ENCODE data around the gene CFAP299.
"Not testable (repeated sequence)": the region's sequence is repeated elsewhere in the genome, so short reads cannot be mapped to it uniquely, and the experiment has no call there.

The CFAP299 gene

GRCh38 chr4:80311130-80311529, 24.4 kb upstream of the CFAP299 start:
- no peak overlapping the region for H3K4me3 Mint-ChIP-seq
- H3K4me1 Mint-ChIP-seq (ENCODE audit: low read depth) = no peaks in the 10 kb centered on the region
- H3K27me3 Mint-ChIP-seq = peaks cover 11% of the 10 kb centered on the region
- H3K27ac Mint-ChIP-seq = no peak overlapping the region
- H3K36me3 Mint-ChIP-seq = no peaks in the 10 kb centered on the region
- H3K9me3 Mint-ChIP-seq (ENCODE audit: low read depth) = no peaks in the 10 kb centered on the region

GRCh38 chr4:80312124-80312523, 23.4 kb upstream of the CFAP299 start:
- no peaks in the 10 kb centered on the region for H3K36me3 Mint-ChIP-seq
- H3K27ac Mint-ChIP-seq = no peak overlapping the region
- H3K4me3 Mint-ChIP-seq = no peak overlapping the region
- H3K4me1 Mint-ChIP-seq (ENCODE audit: low read depth) = no peaks in the 10 kb centered on the region
- peaks cover 11% of the 10 kb centered on the region for H3K27me3 Mint-ChIP-seq
- no peaks in the 10 kb centered on the region for H3K9me3 Mint-ChIP-seq (ENCODE audit: low read depth)

- peaks cover 4% of the 10 kb centered on the region for H3K27me3 Mint-ChIP-seq
- no peaks in the 10 kb centered on the region for H3K9me3 Mint-ChIP-seq (ENCODE audit: low read depth)
- H3K27ac Mint-ChIP-seq = no peak overlapping the region
- H3K36me3 Mint-ChIP-seq = no peaks in the 10 kb centered on the region
- no peaks in the 10 kb centered on the region for H3K4me1 Mint-ChIP-seq (ENCODE audit: low read depth)
- no peak overlapping the region for H3K4me3 Mint-ChIP-seq
Measured at GRCh38 chr4:80313627-80314026, 21.9 kb upstream of the CFAP299 start.

GRCh38 chr4:80315848-80316247, 19.7 kb upstream of the CFAP299 start:
- H3K9me3 Mint-ChIP-seq (ENCODE audit: low read depth); H3K36me3 Mint-ChIP-seq; H3K4me3 Mint-ChIP-seq; H3K4me1 Mint-ChIP-seq (ENCODE audit: low read depth); H3K27me3 Mint-ChIP-seq; H3K27ac Mint-ChIP-seq: not testable (repeated sequence)

GRCh38 chr4:80321341-80321740, 14.2 kb upstream of the CFAP299 start:
- H3K9me3 Mint-ChIP-seq (ENCODE audit: low read depth) = no peaks in the 10 kb centered on the region
- H3K36me3 Mint-ChIP-seq = no peaks in the 10 kb centered on the region
- H3K27ac Mint-ChIP-seq = no peak overlapping the region

GRCh38 chr4:80321776-80322175, 13.8 kb upstream of the CFAP299 start:
- peaks cover 3% of the 10 kb centered on the region for H3K27me3 Mint-ChIP-seq
- no peaks in the 10 kb centered on the region for H3K9me3 Mint-ChIP-seq (ENCODE audit: low read depth)
- H3K36me3 Mint-ChIP-seq = no peaks in the 10 kb centered on the region
- no peak overlapping the region for H3K4me3 Mint-ChIP-seq
- H3K27ac Mint-ChIP-seq = no peak overlapping the region
- peaks cover 4% of the 10 kb centered on the region for H3K4me1 Mint-ChIP-seq (ENCODE audit: low read depth)

More at GRCh38 chr4:80321341-80321740, 14.2 kb upstream of the CFAP299 start:
- Mint-ChIP-seq H3K4me3 (no peak overlapping the region), H3K27me3 (peaks cover 5% of the 10 kb centered on the region), H3K4me1 (ENCODE audit: low read depth) (peaks cover 4% of the 10 kb centered on the region)

GRCh38 chr4:80322716-80323115, 12.8 kb upstream of the CFAP299 start:
- Mint-ChIP-seq H3K36me3 (no peaks in the 10 kb centered on the region), H3K27me3 (peaks cover 2% of the 10 kb centered on the region), H3K4me3 (no peak overlapping the region), H3K9me3 (ENCODE audit: low read depth) (no peaks in the 10 kb centered on the region), H3K27ac (no peak overlapping the region), H3K4me1 (ENCODE audit: low read depth) (peaks cover 4% of the 10 kb centered on the region)

- no peaks in the 10 kb centered on the region for H3K9me3 Mint-ChIP-seq (ENCODE audit: low read depth)
- H3K4me1 Mint-ChIP-seq (ENCODE audit: low read depth) = peaks cover 4% of the 10 kb centered on the region
- H3K27me3 Mint-ChIP-seq = peaks cover 2% of the 10 kb centered on the region
- no peak overlapping the region for H3K4me3 Mint-ChIP-seq
- H3K36me3 Mint-ChIP-seq = no peaks in the 10 kb centered on the region
- no peak overlapping the region for H3K27ac Mint-ChIP-seq
Measured at GRCh38 chr4:80324171-80324570, 11.4 kb upstream of the CFAP299 start.

GRCh38 chr4:80331693-80332092, 3.8 kb upstream of the CFAP299 start:
- no peaks in the 10 kb centered on the region for H3K36me3 Mint-ChIP-seq
- H3K9me3 Mint-ChIP-seq (ENCODE audit: low read depth) = no peaks in the 10 kb centered on the region
- peaks cover 10% of the 10 kb centered on the region for H3K4me1 Mint-ChIP-seq (ENCODE audit: low read depth)

GRCh38 chr4:80333121-80333520, 2.4 kb upstream of the CFAP299 start:
- Mint-ChIP-seq H3K36me3 (no peaks in the 10 kb centered on the region), H3K27me3 (peaks cover 7% of the 10 kb centered on the region), H3K4me1 (ENCODE audit: low read depth) (peaks cover 10% of the 10 kb centered on the region), H3K4me3 (no peak overlapping the region), H3K27ac (no peak overlapping the region), H3K9me3 (ENCODE audit: low read depth) (no peaks in the 10 kb centered on the region)

More at GRCh38 chr4:80331693-80332092, 3.8 kb upstream of the CFAP299 start:
- H3K27me3 Mint-ChIP-seq = peaks cover 7% of the 10 kb centered on the region
- no peak overlapping the region for H3K27ac Mint-ChIP-seq
- H3K4me3 Mint-ChIP-seq = no peak overlapping the region

- Mint-ChIP-seq H3K27me3 (peaks cover 4% of the 10 kb centered on the region), H3K27ac (no peak overlapping the region), H3K36me3 (no peaks in the 10 kb centered on the region), H3K4me3 (no peak overlapping the region), H3K9me3 (ENCODE audit: low read depth) (no peaks in the 10 kb centered on the region), H3K4me1 (ENCODE audit: low read depth) (peaks cover 10% of the 10 kb centered on the region)
Measured at GRCh38 chr4:80334568-80334967, 962 bp upstream of the CFAP299 start.

- peaks cover 4% of the 10 kb centered on the region for H3K27me3 Mint-ChIP-seq
- H3K4me1 Mint-ChIP-seq (ENCODE audit: low read depth) = peaks cover 10% of the 10 kb centered on the region
- no peaks in the 10 kb centered on the region for H3K9me3 Mint-ChIP-seq (ENCODE audit: low read depth)
- H3K4me3 Mint-ChIP-seq = peak overlapping the region; percentile 91
- no peaks in the 10 kb centered on the region for H3K36me3 Mint-ChIP-seq
- H3K27ac Mint-ChIP-seq = no peak overlapping the region
Measured at GRCh38 chr4:80335226-80335553, 340 bp upstream of the CFAP299 start.

GRCh38 chr4:80336582-80336981, 1.1 kb downstream of the CFAP299 start:
- H3K4me1 Mint-ChIP-seq (ENCODE audit: low read depth) = peaks cover 10% of the 10 kb centered on the region
- H3K9me3 Mint-ChIP-seq (ENCODE audit: low read depth) = peaks cover 1% of the 10 kb centered on the region
- H3K27me3 Mint-ChIP-seq = peaks cover 4% of the 10 kb centered on the region
- no peak overlapping the region for H3K27ac Mint-ChIP-seq
- H3K36me3 Mint-ChIP-seq = peaks cover under 1% of the 10 kb centered on the region
- peak overlapping the region; percentile 91 for H3K4me3 Mint-ChIP-seq

- H3K4me3 Mint-ChIP-seq = no peak overlapping the region
- H3K27ac Mint-ChIP-seq = no peak overlapping the region
- H3K27me3 Mint-ChIP-seq = no peaks in the 10 kb centered on the region
Measured at GRCh38 chr4:80340036-80340435, 4.5 kb downstream of the CFAP299 start.

GRCh38 chr4:80342684-80343083, 7.2 kb downstream of the CFAP299 start:
- H3K27ac Mint-ChIP-seq, H3K27me3 Mint-ChIP-seq, H3K4me3 Mint-ChIP-seq, H3K36me3 Mint-ChIP-seq: not testable (repeated sequence)
- Mint-ChIP-seq H3K4me1 (ENCODE audit: low read depth) (peaks cover 21% of the 10 kb centered on the region), H3K9me3 (ENCODE audit: low read depth) (peaks cover 15% of the 10 kb centered on the region)

More at GRCh38 chr4:80340036-80340435, 4.5 kb downstream of the CFAP299 start:
- Mint-ChIP-seq H3K4me1 (ENCODE audit: low read depth) (peaks cover 31% of the 10 kb centered on the region), H3K9me3 (ENCODE audit: low read depth) (peaks cover 15% of the 10 kb centered on the region), H3K36me3 (peaks cover 7% of the 10 kb centered on the region)

GRCh38 chr4:80343887-80344286, 8.4 kb downstream of the CFAP299 start:
- peak overlapping the region; percentile 31 for H3K4me3 Mint-ChIP-seq
- peaks cover 21% of the 10 kb centered on the region for H3K4me1 Mint-ChIP-seq (ENCODE audit: low read depth)
- H3K36me3 Mint-ChIP-seq = peaks cover 7% of the 10 kb centered on the region
- H3K27ac Mint-ChIP-seq = peak overlapping the region; percentile 42
- H3K9me3 Mint-ChIP-seq (ENCODE audit: low read depth) = peaks cover 15% of the 10 kb centered on the region
- H3K27me3 Mint-ChIP-seq = peaks cover 4% of the 10 kb centered on the region
